Measurements from ENCODE around the gene ACAP3. TPM values are rescaled to one million over a fixed set of nuclear protein-coding genes. Genes with fewer than 3 reads are reported as not detected.

The ACAP3 gene
- total and polyA plus RNA-seq, 10 of the 15 experiments (the other 5 are each of a cell fraction or from before 2014, with no cell fraction given): 0.05 to 34.2 (median 7.1) TPM

GRCh38 chr1:1324524-1325287 lies 17.0 kb upstream of the ACAP3 start, which contains the start of the genes CPTP and INTS11:
Gene CPTP (plus strand): TSS chr1:1324802. CDS start chr1:1326911, 2,109 bp downstream.
Gene INTS11 (minus strand): TSS chr1:1324660. CDS start chr1:1324608, 52 bp downstream.
- no peaks in the 10 kb centered on the region for H4K20me1 ChIP-seq (ENCODE audit: control insufficient read depth, insufficient read depth)
- peak within 1 kb of the TSS; percentile 82 for H3K27ac ChIP-seq (ENCODE audit: control insufficient read depth, insufficient read depth)
- H3K79me2 ChIP-seq (ENCODE audit: control insufficient read depth, insufficient read depth, low read length): peaks cover 43% of the 10 kb centered on the region
- in situ Hi-C loops (cut with MboI) (no loop called here), intact Hi-C loops (cut with micrococcal nuclease; ENCODE audit: unreplicated experiment) (no loop called here)
- SMC1A ChIA-PET (ENCODE audit: uncharacterized antibody, unreplicated experiment): no interaction called here
- POLR2A ChIA-PET: no interaction called here
- peak within 1 kb of the TSS; percentile 88 for H3K4me3 ChIP-seq
- no peaks in the 10 kb centered on the region for H3K27me3 ChIP-seq (replicated peaks in 1 of 2; ENCODE audit: control insufficient read depth in 2 of 2, insufficient read depth in 2 of 2, low read length in 1 of 2)
- FAIRE-seq (peak; percentile 54), ATAC-seq (peak; percentile 92), DNase-seq (ENCODE audit: low read depth, low spot score) (peak; percentile 61)
- H3K4me1 ChIP-seq (ENCODE audit: control insufficient read depth, insufficient read depth, low read length): peaks cover 10% of the 10 kb centered on the region
- no peaks in the 10 kb centered on the region for H3K9me3 ChIP-seq (replicated peaks; ENCODE audit: control insufficient read depth, insufficient read depth, low read length)
- H3K9ac ChIP-seq (ENCODE audit: control insufficient read depth, insufficient read depth, low read length): peak within 1 kb of the TSS; percentile 90
- WGBS (ENCODE audit: insufficient coverage, insufficient replicate concordance, low lambda C conversion rate, missing lambda C conversion rate): 1% methylated on average over 51 of the region's 84 CpGs
- no TSS peak for BruUV-seq (replicated peaks)
- H3K4me2 ChIP-seq (ENCODE audit: control insufficient read depth, insufficient read depth): peak within 1 kb of the TSS; percentile 99
- RAD21 ChIA-PET (ENCODE audit: unreplicated experiment): no interaction called here
- peaks cover 0 to 2% of the 10 kb centered on the region in 2 experiments; a peak in 2 of 4 replicates for H3K36me3 ChIP-seq (ENCODE audit: control insufficient read depth in 2 of 2, insufficient read depth in 2 of 2, low read length in 1 of 2)
- CTCF ChIA-PET: interaction anchor here (1.0 kb wide), 1 partner anchor 19 kb away, joined by 3 read pairs; no protein-coding TSS in a partner anchor
- H2AFZ ChIP-seq (ENCODE audit: control insufficient read depth, low read depth, low read length): peak within 1 kb of the TSS; percentile 85
- TF ChIP-seq TCF3 (IDR thresholded peaks at IDR 0.05; ENCODE audit: borderline replicate concordance, insufficient read depth, low read depth, low read length) (0 out of 2 replicates have a peak, but pooled peaks have one; percentile 32), SP1 (IDR thresholded peaks at IDR 0.05; ENCODE audit: low read depth, low read length) (peak; percentile 50), RUNX3 (IDR thresholded peaks at IDR 0.05; ENCODE audit: low read length) (peak; percentile 23), ZBED1 (IDR thresholded peaks at IDR 0.05; ENCODE audit: borderline replicate concordance) (no peak), IKZF2 (IDR thresholded peaks at IDR 0.05) (no peak), BHLHE40 (IDR thresholded peaks at IDR 0.05; ENCODE audit: borderline replicate concordance in 1 of 2, low read depth in 2 of 2, low read length in 1 of 2) (peak in 1 of 2 experiments; percentile 57; a peak in 1 of 4 replicates), IKZF1 (conservative IDR thresholded peaks at IDR 0.05) (peak; percentile 41; the same call in 1 of the 2 replicates), BCL11A (IDR thresholded peaks at IDR 0.05; ENCODE audit: low read depth, low read length) (no peak), CREM (IDR thresholded peaks at IDR 0.05; ENCODE audit: low read depth) (peak; percentile 24; the same call in 1 of the 2 replicates), NRF1 (conservative IDR thresholded peaks at IDR 0.05; ENCODE audit: low read depth, low read length) (peak; percentile 83), IRF5 (IDR thresholded peaks at IDR 0.05; ENCODE audit: borderline replicate concordance) (no peak), POLR2AphosphoS2 (IDR thresholded peaks at IDR 0.05; ENCODE audit: low read depth, low read length) (peak; percentile 81), POLR2A (IDR thresholded peaks at IDR 0.05; ENCODE audit: low read depth, low read length) (peak; percentile 92), NFYB (IDR thresholded peaks at IDR 0.05; ENCODE audit: insufficient read depth, low read depth, low read length) (peak; percentile 83), GATAD2B (conservative IDR thresholded peaks at IDR 0.05; ENCODE audit: low read depth) (peak; percentile 56), NR2F1 (conservative IDR thresholded peaks at IDR 0.05) (0 out of 2 replicates have a peak, but pooled peaks have one; percentile 10), EGR1 (IDR thresholded peaks at IDR 0.05; ENCODE audit: borderline replicate concordance in 1 of 2, low read depth in 2 of 2, low read length in 2 of 2) (peak in 1 of 2 experiments; percentile 42; a peak in 1 of 3 replicates), RB1 (IDR thresholded peaks at IDR 0.05; ENCODE audit: borderline replicate concordance) (peak; percentile 13; the same call in 1 of the 2 replicates), BACH1 (IDR thresholded peaks at IDR 0.05; ENCODE audit: borderline replicate concordance) (0 out of 2 replicates have a peak, but pooled peaks have one; percentile 6)
- TF ChIP-seq, protein P1, sequence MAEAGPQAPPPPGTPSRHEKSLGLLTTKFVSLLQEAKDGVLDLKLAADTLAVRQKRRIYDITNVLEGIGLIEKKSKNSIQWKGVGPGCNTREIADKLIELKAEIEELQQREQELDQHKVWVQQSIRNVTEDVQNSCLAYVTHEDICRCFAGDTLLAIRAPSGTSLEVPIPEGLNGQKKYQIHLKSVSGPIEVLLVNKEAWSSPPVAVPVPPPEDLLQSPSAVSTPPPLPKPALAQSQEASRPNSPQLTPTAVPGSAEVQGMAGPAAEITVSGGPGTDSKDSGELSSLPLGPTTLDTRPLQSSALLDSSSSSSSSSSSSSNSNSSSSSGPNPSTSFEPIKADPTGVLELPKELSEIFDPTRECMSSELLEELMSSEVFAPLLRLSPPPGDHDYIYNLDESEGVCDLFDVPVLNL (IDR thresholded peaks at IDR 0.05; ENCODE audit: low read depth, low read length): no peak
- TF ChIP-seq, protein P2, sequence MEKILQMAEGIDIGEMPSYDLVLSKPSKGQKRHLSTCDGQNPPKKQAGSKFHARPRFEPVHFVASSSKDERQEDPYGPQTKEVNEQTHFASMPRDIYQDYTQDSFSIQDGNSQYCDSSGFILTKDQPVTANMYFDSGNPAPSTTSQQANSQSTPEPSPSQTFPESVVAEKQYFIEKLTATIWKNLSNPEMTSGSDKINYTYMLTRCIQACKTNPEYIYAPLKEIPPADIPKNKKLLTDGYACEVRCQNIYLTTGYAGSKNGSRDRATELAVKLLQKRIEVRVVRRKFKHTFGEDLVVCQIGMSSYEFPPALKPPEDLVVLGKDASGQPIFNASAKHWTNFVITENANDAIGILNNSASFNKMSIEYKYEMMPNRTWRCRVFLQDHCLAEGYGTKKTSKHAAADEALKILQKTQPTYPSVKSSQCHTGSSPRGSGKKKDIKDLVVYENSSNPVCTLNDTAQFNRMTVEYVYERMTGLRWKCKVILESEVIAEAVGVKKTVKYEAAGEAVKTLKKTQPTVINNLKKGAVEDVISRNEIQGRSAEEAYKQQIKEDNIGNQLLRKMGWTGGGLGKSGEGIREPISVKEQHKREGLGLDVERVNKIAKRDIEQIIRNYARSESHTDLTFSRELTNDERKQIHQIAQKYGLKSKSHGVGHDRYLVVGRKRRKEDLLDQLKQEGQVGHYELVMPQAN (conservative IDR thresholded peaks at IDR 0.05): peak; percentile 72
